Measurements from ENCODE around the gene TPST2.

TPST2 gene

DNA sequence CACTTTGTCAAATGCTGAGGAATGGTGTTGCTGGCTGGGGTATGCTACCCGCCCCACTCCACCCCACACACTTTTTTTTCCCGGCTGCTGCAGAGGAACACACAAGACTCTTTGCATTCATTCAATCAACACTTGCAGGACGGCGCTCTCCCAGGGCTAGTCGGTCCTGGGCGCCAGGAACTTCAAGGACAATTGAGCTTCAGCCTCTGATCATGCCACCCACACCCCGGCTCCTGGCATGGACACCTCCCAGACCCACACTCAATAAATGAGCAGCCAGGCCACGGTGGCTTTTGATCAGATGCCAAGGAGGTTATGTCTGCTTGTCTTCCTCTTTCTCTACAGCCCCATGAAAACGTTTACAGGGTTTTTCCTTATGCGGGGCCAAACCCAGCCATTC, 19.8 kb downstream of the TPST2 start:
- no peaks in the 10 kb centered on the region for H3K36me3 Mint-ChIP-seq (ENCODE audit: low read depth)
- H3K4me1 Mint-ChIP-seq = peaks cover 19% of the 10 kb centered on the region
- no peaks in the 10 kb centered on the region for H3K9me3 Mint-ChIP-seq
- H3K4me3 Mint-ChIP-seq = no peak overlapping the region
- peak overlapping the region; percentile 7 to 56 (median 45) for H3K27ac Mint-ChIP-seq
- no peaks in the 10 kb centered on the region for H3K27me3 Mint-ChIP-seq (ENCODE audit: low read depth)
- TF ChIP-seq, protein P1, sequence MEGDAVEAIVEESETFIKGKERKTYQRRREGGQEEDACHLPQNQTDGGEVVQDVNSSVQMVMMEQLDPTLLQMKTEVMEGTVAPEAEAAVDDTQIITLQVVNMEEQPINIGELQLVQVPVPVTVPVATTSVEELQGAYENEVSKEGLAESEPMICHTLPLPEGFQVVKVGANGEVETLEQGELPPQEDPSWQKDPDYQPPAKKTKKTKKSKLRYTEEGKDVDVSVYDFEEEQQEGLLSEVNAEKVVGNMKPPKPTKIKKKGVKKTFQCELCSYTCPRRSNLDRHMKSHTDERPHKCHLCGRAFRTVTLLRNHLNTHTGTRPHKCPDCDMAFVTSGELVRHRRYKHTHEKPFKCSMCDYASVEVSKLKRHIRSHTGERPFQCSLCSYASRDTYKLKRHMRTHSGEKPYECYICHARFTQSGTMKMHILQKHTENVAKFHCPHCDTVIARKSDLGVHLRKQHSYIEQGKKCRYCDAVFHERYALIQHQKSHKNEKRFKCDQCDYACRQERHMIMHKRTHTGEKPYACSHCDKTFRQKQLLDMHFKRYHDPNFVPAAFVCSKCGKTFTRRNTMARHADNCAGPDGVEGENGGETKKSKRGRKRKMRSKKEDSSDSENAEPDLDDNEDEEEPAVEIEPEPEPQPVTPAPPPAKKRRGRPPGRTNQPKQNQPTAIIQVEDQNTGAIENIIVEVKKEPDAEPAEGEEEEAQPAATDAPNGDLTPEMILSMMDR (IDR thresholded peaks at IDR 0.05; ENCODE audit: unreplicated experiment in 3 of 3) = no peak

DNA sequence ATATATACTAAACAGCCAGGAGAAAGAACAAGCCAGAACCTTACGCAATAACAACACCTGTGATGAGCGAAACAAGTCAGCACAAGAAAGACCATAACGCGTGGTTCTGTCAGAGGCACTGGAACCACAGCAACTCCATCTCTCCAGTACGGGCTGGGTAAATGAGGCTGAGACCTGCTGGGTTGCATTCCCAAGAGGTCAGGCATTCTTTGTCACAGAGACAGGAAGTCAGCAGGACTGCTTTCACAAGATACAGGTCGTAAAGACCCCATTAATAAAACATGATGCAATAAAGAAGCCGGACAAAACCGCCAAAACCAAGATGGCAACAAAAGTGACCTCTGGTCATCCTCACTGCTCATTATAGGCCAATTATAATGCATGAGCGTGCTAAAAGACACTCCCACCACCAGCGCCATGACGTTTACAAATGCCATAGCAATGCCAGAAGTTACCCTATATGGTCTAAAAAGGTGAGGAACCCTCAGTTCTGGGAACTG, 21.7 kb downstream of the TPST2 start:
- Mint-ChIP-seq H3K4me1 (peaks cover 12% of the 10 kb centered on the region), H3K36me3 (ENCODE audit: low read depth) (no peaks in the 10 kb centered on the region), H3K27ac (peak overlapping the region; percentile 62 to 96 (median 69)), H3K27me3 (ENCODE audit: low read depth) (no peaks in the 10 kb centered on the region), H3K9me3 (no peaks in the 10 kb centered on the region), H3K4me3 (no peak overlapping the region)
- TF ChIP-seq, protein P1 (IDR thresholded peaks at IDR 0.05; ENCODE audit: unreplicated experiment in 3 of 3) = no peak

DNA sequence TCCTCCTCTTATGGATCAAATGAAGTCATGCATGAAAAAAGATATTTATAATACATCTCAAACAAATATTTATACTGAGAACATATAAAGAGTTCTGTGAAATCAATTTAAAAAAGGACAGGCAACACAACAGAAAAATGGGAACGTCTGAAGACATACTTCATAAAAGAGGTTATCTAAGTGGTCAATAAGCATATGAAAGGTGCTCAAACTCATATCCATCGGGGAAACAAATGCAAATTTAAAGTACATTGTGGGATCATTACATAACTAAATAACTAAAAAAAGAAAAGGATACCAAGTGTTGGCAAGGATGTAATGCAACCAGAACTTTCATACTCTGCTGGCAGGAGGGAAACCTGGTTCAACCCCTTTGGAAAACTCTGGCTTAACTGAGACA, 22.3 kb downstream of the TPST2 start:
- H3K36me3 Mint-ChIP-seq (ENCODE audit: low read depth) = no peaks in the 10 kb centered on the region
- H3K4me1 Mint-ChIP-seq = peaks cover 9% of the 10 kb centered on the region
- TF ChIP-seq, protein P1 (IDR thresholded peaks at IDR 0.05; ENCODE audit: unreplicated experiment in 3 of 3) = no peak
- H3K9me3 Mint-ChIP-seq = no peaks in the 10 kb centered on the region
- H3K4me3 Mint-ChIP-seq = no peak overlapping the region
- peak overlapping the region in 2 of 3 experiments; percentile 62 to 96 for H3K27ac Mint-ChIP-seq
- no peaks in the 10 kb centered on the region for H3K27me3 Mint-ChIP-seq (ENCODE audit: low read depth)

DNA sequence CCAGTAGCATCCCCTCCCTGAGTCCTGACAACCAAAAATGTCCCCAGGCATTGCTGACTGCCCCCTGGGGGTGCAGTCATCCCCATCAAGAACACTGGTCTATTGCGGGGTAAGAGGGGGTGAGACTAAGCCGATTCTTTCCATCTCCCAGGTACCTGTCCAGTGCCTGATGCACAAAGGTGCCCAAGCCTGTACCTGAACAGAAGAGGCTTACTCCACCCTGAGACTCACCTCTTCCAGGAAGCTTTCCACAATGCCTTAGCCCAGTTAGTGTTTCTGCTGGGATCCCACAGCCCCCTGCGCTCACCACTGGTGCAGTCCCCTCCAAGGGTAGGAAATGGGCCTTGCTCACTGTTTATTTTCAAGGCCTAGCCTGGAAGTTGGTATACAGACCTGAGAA, 22.9 kb downstream of the TPST2 start:
- Mint-ChIP-seq H3K27me3 (ENCODE audit: low read depth) (no peaks in the 10 kb centered on the region), H3K4me3 (no peak overlapping the region), H3K36me3 (ENCODE audit: low read depth) (no peaks in the 10 kb centered on the region), H3K27ac (peak overlapping the region in 1 of 3 experiments; percentile 11), H3K9me3 (no peaks in the 10 kb centered on the region), H3K4me1 (peaks cover 9% of the 10 kb centered on the region)
- TF ChIP-seq, protein P1 (IDR thresholded peaks at IDR 0.05; ENCODE audit: unreplicated experiment in 3 of 3) = no peak

DNA sequence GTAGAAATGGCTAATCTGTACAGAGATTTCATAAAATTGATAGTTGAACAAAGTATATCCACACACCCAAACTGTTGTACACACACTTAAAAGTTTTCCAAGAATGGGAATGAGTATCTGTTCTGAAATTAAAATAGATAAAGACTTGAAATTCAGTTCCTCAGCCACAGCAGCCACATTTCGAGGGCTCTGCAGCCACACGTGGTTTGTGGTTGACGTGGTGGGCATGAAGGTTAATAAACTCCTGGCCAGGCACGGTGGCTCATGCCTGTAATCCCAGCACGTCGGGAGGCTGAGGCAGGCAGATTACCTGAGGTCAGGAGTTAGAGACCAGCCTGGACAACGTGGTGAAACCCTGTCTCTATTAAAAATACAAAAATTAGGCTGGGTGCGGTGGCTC, 24.0 kb downstream of the TPST2 start:
- H3K4me3 Mint-ChIP-seq = no peak overlapping the region
- H3K27ac Mint-ChIP-seq = no peak overlapping the region
- H3K27me3 Mint-ChIP-seq (ENCODE audit: low read depth) = no peaks in the 10 kb centered on the region
- TF ChIP-seq, protein P1 (IDR thresholded peaks at IDR 0.05; ENCODE audit: unreplicated experiment in 3 of 3) = no peak
- no peaks in the 10 kb centered on the region for H3K9me3 Mint-ChIP-seq
- H3K36me3 Mint-ChIP-seq (ENCODE audit: low read depth) = no peaks in the 10 kb centered on the region
- H3K4me1 Mint-ChIP-seq = peaks cover 9% of the 10 kb centered on the region

DNA sequence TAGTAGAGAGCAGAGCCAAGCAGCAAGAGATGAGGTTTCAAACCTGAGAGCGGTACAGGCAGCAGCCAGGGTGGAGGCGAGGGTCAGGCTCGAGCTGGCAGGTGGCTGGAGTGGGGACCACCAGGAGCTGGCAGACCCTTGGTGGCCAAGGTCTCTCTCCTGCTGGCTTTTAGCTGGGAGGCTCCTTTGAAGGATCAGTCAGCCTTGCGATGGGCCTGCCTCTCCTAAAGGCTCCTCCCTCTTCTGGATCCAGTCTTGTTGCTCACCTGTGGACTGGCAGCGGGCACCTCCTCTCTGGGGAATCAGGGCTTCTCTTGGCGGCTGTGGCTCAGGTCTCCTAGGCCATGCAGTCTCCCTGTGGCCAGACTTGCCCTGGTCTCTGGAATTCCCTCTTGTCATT, 24.8 kb downstream of the TPST2 start:
- Mint-ChIP-seq H3K4me3 (no peak overlapping the region), H3K27me3 (ENCODE audit: low read depth) (no peaks in the 10 kb centered on the region), H3K4me1 (peaks cover 9% of the 10 kb centered on the region), H3K27ac (peak overlapping the region in 1 of 3 experiments; percentile 59), H3K36me3 (ENCODE audit: low read depth) (no peaks in the 10 kb centered on the region), H3K9me3 (no peaks in the 10 kb centered on the region)
- TF ChIP-seq, protein P1 (IDR thresholded peaks at IDR 0.05; ENCODE audit: unreplicated experiment in 3 of 3) = no peak

Measured in nephron (organoid).